NCI-H82 treated with DMSO at 0.1 percent for 48 hours (cell line): ENCODE data around the gene CD81.

Source experiments
- DNase-seq: peaks from one replicate; lab custom pipeline; 2025; ENCODE audit not compliant: unreplicated experiment; lab: John Stamatoyannopoulos, UW

The CD81 gene

DNA sequence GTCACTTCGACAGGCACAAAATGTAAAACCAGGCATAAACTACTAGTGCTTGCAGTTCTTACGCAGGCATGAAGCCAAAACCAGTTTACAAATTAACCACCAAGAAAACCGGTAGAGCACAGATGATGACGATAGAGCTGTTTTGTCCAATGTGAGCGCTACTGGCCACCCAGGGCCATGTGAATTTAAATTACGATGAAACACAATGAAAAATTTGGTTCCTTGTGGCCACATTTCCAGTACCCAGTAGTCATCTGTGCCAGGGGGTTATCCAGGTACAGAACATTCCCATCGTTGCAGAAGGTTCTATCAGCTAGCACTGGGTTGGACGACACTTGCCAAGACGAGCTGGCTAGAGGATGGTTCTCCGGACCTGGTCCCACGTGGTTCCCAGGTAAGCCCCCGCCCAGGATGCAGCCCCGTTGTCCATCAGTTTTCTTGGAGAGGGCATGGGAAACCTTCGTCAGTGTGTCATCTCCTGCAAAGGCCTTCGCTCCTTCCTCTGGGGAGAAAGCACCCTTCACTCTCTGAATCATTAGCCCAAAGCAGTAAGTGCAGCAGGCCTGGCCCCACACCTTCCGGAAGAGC lies 1.1 kb upstream of the CD81 start:
- no peak for DNase-seq

DNA sequence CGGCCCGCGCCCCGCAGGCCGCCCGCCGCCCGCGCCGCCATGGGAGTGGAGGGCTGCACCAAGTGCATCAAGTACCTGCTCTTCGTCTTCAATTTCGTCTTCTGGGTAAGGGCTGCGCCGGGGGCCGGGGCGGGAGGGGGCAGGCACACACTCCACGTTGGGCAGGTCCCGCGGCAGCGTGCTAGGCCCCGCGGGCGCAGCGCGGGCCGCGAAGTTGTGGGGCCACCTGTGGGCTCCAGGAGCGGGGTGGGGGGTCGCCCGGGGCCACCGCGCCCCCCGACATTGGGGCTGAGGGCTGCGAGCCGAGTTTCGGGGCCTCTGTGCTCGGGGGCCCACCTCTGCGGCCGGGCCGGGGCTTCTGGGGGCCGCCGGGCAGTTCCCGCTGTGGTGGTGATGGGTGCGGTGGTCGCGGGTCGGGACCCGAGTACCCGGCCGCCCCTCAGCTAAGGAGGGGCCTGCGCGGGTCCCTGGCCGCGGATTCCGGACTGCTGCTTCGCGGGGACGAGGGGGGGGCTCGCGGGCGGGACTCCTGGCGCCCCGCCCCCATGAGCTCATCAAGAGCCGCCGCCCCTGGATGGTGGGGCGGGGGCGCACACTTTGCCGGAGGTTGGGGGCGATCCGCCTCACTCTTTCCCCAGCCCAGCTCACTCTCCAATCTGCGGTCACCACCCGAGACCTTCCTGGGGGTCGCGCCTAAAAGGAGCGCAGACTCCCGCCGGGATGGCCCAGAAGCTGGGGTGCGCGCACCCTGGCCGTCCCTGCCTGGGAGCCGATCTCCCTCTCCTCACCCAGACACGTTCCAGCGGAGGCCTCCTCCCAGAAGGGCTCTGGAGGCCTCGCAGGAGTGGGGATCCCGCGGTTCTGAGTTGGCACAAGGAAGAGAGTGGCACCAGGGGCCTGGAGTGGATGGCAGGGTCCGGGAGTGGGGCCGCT lies 667 bp downstream of the CD81 start:
- DNase-seq, result no peak

- no peak for DNase-seq
Measured at GRCh38 chr11:2378527-2379210, 1.6 kb downstream of the CD81 start.

DNA sequence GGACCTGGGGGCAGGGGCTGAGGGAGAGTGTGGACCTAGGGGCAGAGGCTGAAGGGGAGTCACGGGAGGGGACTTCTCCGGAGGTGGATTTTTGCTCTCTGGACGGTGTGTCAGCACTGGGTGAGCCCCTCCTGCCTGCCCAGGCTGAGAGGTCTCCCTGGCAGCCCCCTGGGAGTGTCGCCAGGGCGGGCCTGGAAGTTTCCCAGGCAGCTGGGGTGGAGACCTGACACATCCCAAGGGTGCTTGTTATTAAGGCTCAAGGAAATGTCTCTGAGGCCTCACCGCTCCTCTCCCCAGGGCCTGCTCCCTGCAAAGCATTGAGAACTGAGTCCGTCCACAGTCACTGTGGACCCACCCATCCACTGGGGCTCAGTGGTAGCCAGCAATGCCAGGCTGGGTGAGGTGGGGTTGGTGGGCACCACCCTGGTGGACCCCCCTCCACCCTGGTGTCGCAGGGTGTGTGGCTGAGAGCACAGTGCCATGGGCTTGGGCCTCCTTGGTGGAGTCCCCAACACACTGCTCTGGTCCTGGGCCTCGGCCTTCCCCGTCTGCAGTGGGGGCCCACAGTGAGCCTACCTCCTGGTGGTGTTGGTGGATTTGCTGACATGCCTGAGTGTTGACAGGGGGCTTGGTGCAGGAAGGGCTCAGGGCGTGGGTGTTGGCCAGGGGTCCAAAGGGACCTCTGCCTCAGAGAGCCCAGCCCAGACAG lies 2.5 kb downstream of the CD81 start:
- no peak for DNase-seq

DNA sequence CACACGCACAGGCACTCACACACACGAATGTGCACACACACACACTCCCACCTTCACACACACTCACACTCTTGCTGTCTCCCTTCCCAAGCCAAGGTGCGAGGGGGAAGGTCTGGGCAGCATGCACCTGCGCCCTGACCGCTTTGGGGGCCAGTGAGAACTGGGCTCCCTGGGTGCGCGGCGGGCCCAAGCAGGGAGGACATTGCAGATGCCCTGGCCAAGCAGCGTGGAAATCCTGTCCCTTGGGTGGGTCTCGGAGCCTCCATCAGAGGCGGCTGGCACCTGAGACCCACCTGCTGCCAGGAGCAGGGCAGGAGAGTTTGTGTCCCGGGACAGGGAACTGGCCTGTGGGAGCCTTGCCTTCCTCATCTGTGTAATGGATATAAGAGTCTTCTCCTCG lies 3.3 kb downstream of the CD81 start:
- DNase-seq, result no peak

DNA sequence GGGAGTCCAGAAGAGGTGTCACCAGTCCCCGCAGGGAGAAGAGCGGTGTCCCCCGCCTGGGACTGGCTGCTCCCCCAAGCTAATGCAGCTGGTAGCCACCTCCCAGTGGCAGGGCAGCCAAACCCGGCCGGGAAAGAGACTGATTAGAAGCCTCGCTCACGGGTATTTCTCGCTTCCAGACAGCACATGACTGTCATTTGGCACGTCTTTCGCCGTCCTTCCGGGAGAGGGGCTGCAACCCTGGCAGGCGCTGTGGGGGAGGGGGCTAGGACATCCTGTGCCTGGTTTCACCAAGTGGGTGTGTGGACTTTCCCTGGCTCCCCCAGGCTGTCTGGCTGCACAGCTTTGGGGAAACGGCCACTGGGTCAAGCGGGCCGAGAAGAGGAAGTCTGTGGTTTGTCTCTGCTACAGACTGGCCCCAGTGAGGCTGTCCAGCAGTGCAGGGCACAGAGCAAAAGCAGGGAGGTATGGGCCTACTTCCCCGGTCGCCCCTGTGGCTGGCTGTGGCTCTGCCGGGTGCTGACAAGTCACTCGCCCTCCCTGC lies 3.8 kb downstream of the CD81 start:
- DNase-seq, result no peak

DNA sequence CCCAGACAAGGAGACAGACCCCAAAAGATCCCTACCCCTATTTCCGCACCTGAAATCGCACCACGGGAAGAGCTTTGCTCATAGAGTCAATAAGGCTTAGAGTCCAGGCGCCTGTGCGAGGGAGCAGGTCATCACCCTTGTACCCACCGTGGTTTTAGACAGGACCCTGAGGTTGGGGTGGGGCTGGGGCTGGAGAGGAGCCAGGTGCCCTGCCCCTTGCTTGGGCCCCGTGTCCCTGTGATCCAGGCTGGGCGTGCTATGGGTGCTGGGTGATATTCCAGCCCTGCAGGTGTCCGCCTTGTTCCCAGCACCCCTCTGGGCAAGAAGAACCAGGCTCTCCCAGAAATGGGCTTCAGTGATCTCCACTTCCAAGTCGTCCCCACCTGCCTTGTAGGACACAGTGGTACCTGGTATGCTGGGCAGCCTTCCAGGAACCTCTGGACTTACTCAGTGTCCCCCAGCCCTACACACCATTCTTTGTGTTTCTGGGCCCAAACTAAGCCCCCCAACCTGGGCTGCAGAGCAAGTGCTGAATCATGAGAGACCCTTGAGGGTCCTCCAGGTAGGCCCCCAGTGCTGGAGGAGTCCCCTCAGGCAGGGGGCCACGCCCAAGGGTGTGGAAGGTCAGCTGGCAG lies 4.5 kb downstream of the CD81 start:
- no peak for DNase-seq

GRCh38 chr11:2382129-2382517 lies 5.0 kb downstream of the CD81 start:
- DNase-seq, result no peak

- DNase-seq, result no peak
Measured at GRCh38 chr11:2382936-2383851, 6.1 kb downstream of the CD81 start.

GRCh38 chr11:2383852-2384804 lies 7.0 kb downstream of the CD81 start:
- DNase-seq, result no peak

GRCh38 chr11:2385156-2386151 lies 8.3 kb downstream of the CD81 start:
- DNase-seq, result no peak

DNA sequence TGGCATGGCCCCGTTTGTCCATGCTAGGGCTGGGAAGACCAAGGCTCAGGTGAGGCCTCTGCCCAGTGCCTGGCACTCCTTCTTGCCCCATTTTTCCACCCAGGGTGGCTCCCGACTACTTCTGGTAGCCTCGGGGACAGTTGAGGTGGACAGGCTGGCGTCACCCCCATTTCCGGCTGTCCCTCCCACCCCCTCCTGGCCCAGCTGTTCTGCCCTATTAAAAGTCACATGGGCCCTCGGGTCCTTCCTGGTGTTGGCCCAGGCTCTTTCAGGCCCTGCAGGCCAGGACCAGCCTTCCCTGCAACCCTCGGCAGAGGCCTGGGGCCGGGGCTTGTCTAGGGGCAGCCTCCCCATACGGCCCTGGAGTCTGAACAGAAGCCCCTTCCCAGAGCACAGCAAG lies 9.5 kb downstream of the CD81 start:
- no peak for DNase-seq

- DNase-seq, result no peak
Measured at GRCh38 chr11:2387266-2387987, 10.3 kb downstream of the CD81 start.

- DNase-seq, result no peak
Measured at GRCh38 chr11:2388431-2389376, 11.6 kb downstream of the CD81 start.

DNA sequence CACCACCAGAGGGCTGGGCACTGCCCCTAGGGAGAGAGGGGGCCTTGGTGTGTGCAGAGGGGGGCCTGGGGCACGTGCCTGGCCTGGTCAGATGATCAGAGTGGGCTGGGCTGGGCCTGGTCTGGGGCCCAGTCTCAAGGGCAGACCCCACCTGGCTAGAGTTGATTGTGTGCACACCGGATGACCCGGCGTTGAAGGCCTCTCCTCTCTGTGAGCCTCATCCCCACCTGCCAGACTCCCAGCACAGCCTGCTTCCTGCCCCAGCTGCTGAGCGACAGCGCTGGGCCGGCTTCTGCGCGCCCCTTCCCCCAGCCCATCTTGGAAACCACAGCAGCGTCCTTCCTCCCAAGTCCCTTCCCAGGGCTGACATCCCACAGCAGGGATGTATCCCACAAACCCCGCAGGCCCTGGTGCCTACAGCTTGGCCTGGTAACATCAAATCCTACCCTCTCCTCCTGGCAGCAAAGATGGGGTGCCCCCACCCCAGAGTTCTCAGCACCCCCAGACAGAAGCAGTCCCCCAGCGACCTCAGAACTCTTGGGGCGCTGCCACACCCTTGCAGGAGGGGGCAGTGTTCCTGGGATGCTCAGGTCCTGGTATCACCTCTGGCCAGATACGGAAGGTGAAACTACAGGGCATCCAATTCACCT lies 12.4 kb downstream of the CD81 start:
- no peak for DNase-seq
